Upper lobe of left lung (tissue), 6 donors: ENCODE results near the gene LZTR1. TPM values are rescaled to one million over a fixed set of nuclear protein-coding genes. Genes with fewer than 3 reads are reported as not detected.

Experiments
- ATAC-seq, 2 donors: fragments of 200-7000 bp; cut with Tn5 transposase; one replicate each; pipeline ENCODE4 v1.9.1; 2022; ENCODE audit warnings: mild to moderate bottlenecking in 2 of 2, moderate library complexity in 2 of 2; ENCODE audit not compliant: low FRiP score in 2 of 2
- DNase-seq, 2 donors: peaks; one replicate each; pipeline ENCODE4 v3.0.0-alpha.2; 2019 to 2020
- H3K27ac ChIP-seq, 4 donors: fragments of 200-600 bp; sonication (generic); one replicate each; pipeline ENCODE4 v1.5.1; 2016 to 2019
- H3K27me3 ChIP-seq, 4 donors: fragments of 200-600 bp; sonication (generic); one replicate each; pipeline ENCODE4 v1.5.1; 2017 to 2019
- H3K36me3 ChIP-seq, 4 donors: fragments of 200-600 bp; sonication (generic); one replicate each; pipeline ENCODE4 v1.5.1; 2016 to 2019
- H3K4me1 ChIP-seq, 4 donors: fragments of 200-600 bp; sonication (generic); one replicate each; pipeline ENCODE4 v1.5.1; 2018 to 2019
- H3K4me3 ChIP-seq, 4 donors: fragments of 200-600 bp; sonication (generic); one replicate each; pipeline ENCODE4 v1.5.1; 2017 to 2019; ENCODE audit warnings: mild to moderate bottlenecking in 2 of 4, moderate library complexity in 1 of 4
- H3K9me3 ChIP-seq, 4 donors: fragments of 200-600 bp; sonication (generic); one replicate each; pipeline ENCODE4 v1.5.1; 2018 to 2019
- EP300 ChIP-seq, 4 donors: sonication (generic); formaldehyde crosslinking; IDR thresholded peaks; one replicate each; pipeline ENCODE4 v1.5.1; 2017; ENCODE audit warnings: antibody characterized with exemption in 4 of 4, control low read depth in 2 of 4
- POLR2A ChIP-seq, 4 donors: fragments of 450-650 bp; IDR thresholded peaks; one replicate each; pipeline ENCODE4 v1.5.1; 2016 to 2017; ENCODE audit warnings: antibody characterized with exemption in 4 of 4, mild to moderate bottlenecking in 2 of 4
- POLR2AphosphoS5 ChIP-seq, 2 donors: sonication (generic); formaldehyde crosslinking; IDR thresholded peaks; one replicate each; pipeline ENCODE4 v1.5.1; 2017; ENCODE audit warnings: antibody characterized with exemption in 2 of 2
- WGBS, 2 donors: methylation state at CpG; one replicate each; pipeline ENCODE4 v1.1.5; 2017 to 2018; 5-methylcytosine and 5-hydroxymethylcytosine counted together
- total RNA-seq, 6 donors: library from RNA; depleted of rRNA in 4 of 6; stranded (reverse); fragments of >200 nt in 4 of 6; gene quantifications; one replicate each; pipeline versions ENCODE4 v1.1.0 to v1.2.1, GENCODE V29; 2016 to 2021
- TF ChIP-seq, protein P1 (sequence below), 6 experiments: fragments of 450-650 bp in 4 of 6; fragments of 200-600 bp in 2 of 6; sonication (generic) in 2 of 6; IDR thresholded peaks; one replicate each; pipeline ENCODE4 v1.5.1; 2016 to 2019; ENCODE audit warnings: antibody characterized with exemption in 6 of 6
- donor health status: DM: no; HTN: no; CAD: no; lungs with moderate emphysema.
- donor health status: DM: no; HTN: yes; CAD: no; lungs with severe emphysema.

Gene LZTR1
- total RNA-seq, 6 donors from 2014 or later: 33.7 to 114 (median 63.2) TPM

DNA sequence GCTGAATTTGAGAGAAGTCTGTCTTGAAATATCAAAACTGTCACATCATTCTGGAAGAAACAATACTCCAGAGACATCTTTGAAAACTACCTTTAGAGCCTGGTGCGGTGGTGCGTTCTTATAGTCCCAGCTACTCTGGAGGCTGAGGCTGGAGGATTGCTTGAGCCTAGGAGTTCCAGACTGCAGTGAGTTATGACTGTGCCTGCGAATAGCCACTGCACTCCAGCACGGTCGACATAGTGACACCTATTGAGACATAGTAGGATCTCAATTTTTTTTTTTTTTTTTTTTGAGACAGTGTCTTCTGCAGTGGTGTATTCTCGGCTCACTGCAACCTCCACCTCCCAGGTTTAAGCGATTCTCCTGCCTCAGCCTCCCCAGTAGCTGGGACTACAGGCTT, 26.5 kb upstream of the LZTR1 start:
- Histone ChIP-seq H3K4me3 (no peak overlapping the region), H3K9me3 (no peaks in the 10 kb centered on the region), H3K36me3 (peaks cover 7 to 34% (median 27%) of the 10 kb centered on the region in 4 donors), H3K27me3 (no peaks in the 10 kb centered on the region), H3K27ac (no peak overlapping the region), H3K4me1 (peaks cover 13 to 31% (median 21%) of the 10 kb centered on the region in 4 donors)
- TF ChIP-seq POLR2AphosphoS5 (IDR thresholded peaks at IDR 0.05) (no peak), POLR2A (IDR thresholded peaks at IDR 0.05) (no peak), EP300 (IDR thresholded peaks at IDR 0.05) (no peak)
- TF ChIP-seq, protein P1, sequence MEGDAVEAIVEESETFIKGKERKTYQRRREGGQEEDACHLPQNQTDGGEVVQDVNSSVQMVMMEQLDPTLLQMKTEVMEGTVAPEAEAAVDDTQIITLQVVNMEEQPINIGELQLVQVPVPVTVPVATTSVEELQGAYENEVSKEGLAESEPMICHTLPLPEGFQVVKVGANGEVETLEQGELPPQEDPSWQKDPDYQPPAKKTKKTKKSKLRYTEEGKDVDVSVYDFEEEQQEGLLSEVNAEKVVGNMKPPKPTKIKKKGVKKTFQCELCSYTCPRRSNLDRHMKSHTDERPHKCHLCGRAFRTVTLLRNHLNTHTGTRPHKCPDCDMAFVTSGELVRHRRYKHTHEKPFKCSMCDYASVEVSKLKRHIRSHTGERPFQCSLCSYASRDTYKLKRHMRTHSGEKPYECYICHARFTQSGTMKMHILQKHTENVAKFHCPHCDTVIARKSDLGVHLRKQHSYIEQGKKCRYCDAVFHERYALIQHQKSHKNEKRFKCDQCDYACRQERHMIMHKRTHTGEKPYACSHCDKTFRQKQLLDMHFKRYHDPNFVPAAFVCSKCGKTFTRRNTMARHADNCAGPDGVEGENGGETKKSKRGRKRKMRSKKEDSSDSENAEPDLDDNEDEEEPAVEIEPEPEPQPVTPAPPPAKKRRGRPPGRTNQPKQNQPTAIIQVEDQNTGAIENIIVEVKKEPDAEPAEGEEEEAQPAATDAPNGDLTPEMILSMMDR (IDR thresholded peaks at IDR 0.05): no peak
- DNase-seq (no peak), ATAC-seq (no peak)
- 81 to 83% methylated on average over 7 of the region's 7 CpGs for WGBS, 2 donors

DNA sequence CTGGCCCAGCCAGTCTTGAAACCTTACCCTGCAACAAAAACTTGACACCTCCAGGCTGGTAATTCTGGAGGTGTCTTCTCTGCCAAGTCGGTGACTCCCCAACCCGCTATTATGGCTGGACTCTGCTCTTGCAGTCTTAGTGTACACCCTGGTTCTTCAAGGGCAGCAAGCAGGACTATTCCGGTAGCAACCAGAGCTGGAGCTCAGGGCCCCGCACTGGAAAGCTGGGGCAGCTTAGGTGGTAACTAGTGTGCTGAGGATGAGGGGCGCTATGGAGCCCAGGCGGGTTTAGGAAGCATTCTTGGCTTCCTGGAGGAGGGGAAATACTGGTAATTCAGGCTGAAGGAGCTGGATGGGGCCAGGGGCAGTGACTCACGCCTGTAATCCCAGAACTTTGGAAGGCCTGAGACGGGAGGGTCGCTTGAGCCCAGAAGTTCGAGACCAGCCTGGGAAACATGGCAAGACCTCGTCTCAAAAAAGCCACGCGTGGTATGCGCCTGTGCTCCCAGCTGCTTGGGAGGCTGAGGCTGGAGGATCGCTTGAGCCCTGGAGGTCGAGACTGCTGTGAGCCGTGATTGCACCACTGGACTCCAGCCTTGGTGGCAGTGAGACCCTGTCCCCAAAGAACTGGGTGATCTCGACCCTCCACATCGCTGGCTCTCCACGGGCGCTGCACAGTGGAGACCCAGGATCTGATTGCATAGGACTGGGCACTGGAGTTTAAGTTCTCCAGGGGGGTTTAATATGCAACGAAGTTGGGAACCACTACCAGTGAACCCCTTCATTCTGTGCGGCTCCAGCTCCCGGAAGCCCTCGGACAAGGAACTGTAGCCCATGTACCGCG, 25.6 kb upstream of the LZTR1 start:
- TF ChIP-seq, protein P1 (IDR thresholded peaks at IDR 0.05): no peak
- no peak for TF ChIP-seq EP300 (IDR thresholded peaks at IDR 0.05)
- H3K27ac ChIP-seq: peak overlapping the region in 3 of 4 donors; percentile 63 to 88 (median 80)
- peak; percentile 43 to 52 for DNase-seq

DNA sequence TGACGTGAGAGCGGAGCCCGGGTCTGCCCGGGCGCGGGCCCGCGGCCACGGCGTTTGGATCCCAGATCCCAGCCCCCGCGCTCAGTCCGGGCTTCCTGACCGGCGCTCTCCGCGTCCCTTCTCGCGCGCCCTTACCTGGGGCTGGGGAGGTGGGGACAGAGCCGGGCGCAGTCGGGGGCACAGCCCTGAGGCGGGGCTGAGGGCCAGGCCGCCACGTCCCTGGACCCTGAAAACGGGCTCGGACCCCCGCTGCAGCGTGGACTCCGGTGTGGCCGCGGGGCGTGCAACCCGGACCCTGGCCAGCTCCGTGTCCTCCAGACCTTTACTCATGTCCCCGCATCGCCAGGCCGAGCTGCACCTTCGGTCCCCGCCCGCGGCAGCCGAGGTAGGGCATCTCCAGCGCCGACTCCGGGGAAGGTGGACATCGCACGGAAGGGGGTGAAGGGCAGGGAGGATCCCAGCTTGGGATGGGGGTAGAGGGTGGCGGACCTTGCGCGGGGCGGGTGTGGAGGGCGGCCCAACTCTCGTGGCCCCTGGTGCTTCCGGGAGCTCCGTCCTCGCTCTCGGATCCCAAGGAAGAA, 24.9 kb upstream of the LZTR1 start:
- ATAC-seq (peak; percentile 64 to 80), DNase-seq (peak in 1 of 2 donors; percentile 90)
- Histone ChIP-seq H3K36me3 (peaks cover 0 to 18% (median 10%) of the 10 kb centered on the region in 4 donors), H3K27me3 (no peaks in the 10 kb centered on the region), H3K9me3 (no peaks in the 10 kb centered on the region), H3K4me1 (peaks cover 13 to 34% (median 21%) of the 10 kb centered on the region in 4 donors), H3K4me3 (peak overlapping the region; percentile 49 to 80 (median 75)), H3K27ac (peak overlapping the region; percentile 48 to 88 (median 72))
- TF ChIP-seq EP300 (IDR thresholded peaks at IDR 0.05) (no peak), POLR2A (IDR thresholded peaks at IDR 0.05) (peak in 1 of 4 donors; percentile 47), POLR2AphosphoS5 (IDR thresholded peaks at IDR 0.05) (no peak)
- TF ChIP-seq, protein P1 (IDR thresholded peaks at IDR 0.05): no peak
- WGBS, 2 donors: 2% methylated on average over 41 of the region's 59 CpGs; no CpG with 5 or more reads in 1 of the 2 donors

More for the DNA sequence above, 25.6 kb upstream of the LZTR1 start:
- Histone ChIP-seq H3K36me3 (peaks cover 1 to 25% (median 17%) of the 10 kb centered on the region in 4 donors), H3K4me3 (peak overlapping the region; percentile 49 to 80 (median 75)), H3K9me3 (no peaks in the 10 kb centered on the region), H3K27me3 (no peaks in the 10 kb centered on the region), H3K4me1 (peaks cover 13 to 29% (median 21%) of the 10 kb centered on the region in 4 donors)
- 42 to 61% methylated on average over 10 to 15 of the region's 27 CpGs for WGBS, 2 donors
- ATAC-seq: peak; percentile 10 to 16

DNA sequence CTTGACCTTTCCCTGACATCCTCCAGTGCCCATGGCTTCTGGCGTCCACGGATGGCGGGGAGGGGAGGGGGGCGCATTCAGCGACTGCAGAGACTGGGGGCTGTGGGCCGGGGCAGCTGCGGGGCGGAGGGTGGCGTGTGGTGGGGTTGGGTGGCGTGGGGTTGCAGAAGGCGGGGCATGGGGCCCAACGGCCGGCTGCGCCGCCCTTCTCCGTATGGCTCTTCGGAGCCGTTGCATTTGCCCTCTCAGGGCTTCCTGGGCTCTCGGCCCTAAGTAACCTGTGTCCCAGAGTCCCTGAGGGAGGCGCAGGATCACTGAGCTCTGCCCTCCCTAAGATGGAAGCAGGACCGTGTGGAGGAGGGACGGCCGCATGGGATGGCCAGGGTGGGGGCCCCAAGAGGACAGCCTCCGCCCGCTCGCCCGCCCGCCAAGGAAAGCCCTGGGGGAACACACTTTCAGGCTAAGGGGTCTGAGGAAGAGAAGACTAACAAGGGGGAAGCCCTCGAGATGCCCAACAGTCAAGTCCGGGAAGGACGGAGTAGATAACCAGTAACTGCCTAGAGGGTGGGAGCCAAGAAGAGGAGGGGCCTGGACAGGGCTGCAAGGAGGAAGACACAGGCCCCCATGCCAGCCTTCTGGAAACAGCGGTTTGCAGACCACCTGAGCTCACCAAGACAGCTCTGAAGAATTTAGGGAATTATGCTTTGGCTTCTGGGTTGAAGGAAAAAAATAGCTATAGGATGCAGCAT, 24.2 kb upstream of the LZTR1 start:
- H3K27ac ChIP-seq: peak overlapping the region; percentile 48 to 88 (median 72)
- DNase-seq: peak; percentile 69 to 88
- no peaks in the 10 kb centered on the region for H3K27me3 ChIP-seq
- WGBS, 2 donors: 6 to 14% methylated on average over 23 to 30 of the region's 32 CpGs
- peak; percentile 82 to 84 for ATAC-seq
- TF ChIP-seq POLR2AphosphoS5 (IDR thresholded peaks at IDR 0.05) (no peak), EP300 (IDR thresholded peaks at IDR 0.05) (no peak), POLR2A (IDR thresholded peaks at IDR 0.05) (no peak)
- TF ChIP-seq, protein P1 (IDR thresholded peaks at IDR 0.05): no peak
- H3K36me3 ChIP-seq: peaks cover 0 to 12% (median 7%) of the 10 kb centered on the region in 4 donors
- peaks cover 13 to 32% (median 21%) of the 10 kb centered on the region in 4 donors for H3K4me1 ChIP-seq
- H3K4me3 ChIP-seq: peak overlapping the region; percentile 49 to 80 (median 75)
- H3K9me3 ChIP-seq: no peaks in the 10 kb centered on the region
